Suprapubic skin (tissue), 4 donors: ENCODE data around the gene YIPF7.

Experiments used
- EP300 ChIP-seq: sonication (generic); formaldehyde crosslinking; IDR thresholded peaks from one replicate; pipeline ENCODE4 v1.6.1; 2017; ENCODE audit warnings: antibody characterized with exemption
- POLR2A ChIP-seq, 2 donors: fragments of 450-650 bp; IDR thresholded peaks; one replicate each; pipeline ENCODE4 v1.6.1; 2017; ENCODE audit warnings: antibody characterized with exemption in 2 of 2, mild to moderate bottlenecking in 2 of 2, moderate library complexity in 2 of 2
- POLR2AphosphoS5 ChIP-seq, 3 donors: sonication (generic); formaldehyde crosslinking; IDR thresholded peaks; one replicate each; pipeline ENCODE4 v1.6.1; 2017; ENCODE audit warnings: antibody characterized with exemption in 3 of 3
- TF ChIP-seq, protein P1 (sequence below), 2 donors: fragments of 200-600 bp in 1 of 2; fragments of 450-650 bp in 1 of 2; sonication (generic) in 1 of 2; IDR thresholded peaks; one replicate each; pipeline ENCODE4 v1.5.1; 2016 to 2019; ENCODE audit warnings: antibody characterized with exemption in 2 of 2, mild to moderate bottlenecking in 1 of 2, moderate library complexity in 1 of 2

- TF ChIP-seq, protein P1, sequence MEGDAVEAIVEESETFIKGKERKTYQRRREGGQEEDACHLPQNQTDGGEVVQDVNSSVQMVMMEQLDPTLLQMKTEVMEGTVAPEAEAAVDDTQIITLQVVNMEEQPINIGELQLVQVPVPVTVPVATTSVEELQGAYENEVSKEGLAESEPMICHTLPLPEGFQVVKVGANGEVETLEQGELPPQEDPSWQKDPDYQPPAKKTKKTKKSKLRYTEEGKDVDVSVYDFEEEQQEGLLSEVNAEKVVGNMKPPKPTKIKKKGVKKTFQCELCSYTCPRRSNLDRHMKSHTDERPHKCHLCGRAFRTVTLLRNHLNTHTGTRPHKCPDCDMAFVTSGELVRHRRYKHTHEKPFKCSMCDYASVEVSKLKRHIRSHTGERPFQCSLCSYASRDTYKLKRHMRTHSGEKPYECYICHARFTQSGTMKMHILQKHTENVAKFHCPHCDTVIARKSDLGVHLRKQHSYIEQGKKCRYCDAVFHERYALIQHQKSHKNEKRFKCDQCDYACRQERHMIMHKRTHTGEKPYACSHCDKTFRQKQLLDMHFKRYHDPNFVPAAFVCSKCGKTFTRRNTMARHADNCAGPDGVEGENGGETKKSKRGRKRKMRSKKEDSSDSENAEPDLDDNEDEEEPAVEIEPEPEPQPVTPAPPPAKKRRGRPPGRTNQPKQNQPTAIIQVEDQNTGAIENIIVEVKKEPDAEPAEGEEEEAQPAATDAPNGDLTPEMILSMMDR (IDR thresholded peaks at IDR 0.05), result no peak
- TF ChIP-seq EP300, result no peak
- no peak for TF ChIP-seq POLR2A (IDR thresholded peaks at IDR 0.05)
- TF ChIP-seq POLR2AphosphoS5 (IDR thresholded peaks at IDR 0.05), result no peak
Observed at GRCh38 chr4:44674471-44674870, 23.0 kb upstream of the YIPF7 start.
